Left colon (tissue), 2 donors: ENCODE data around the gene CDC5L. TPM values are rescaled to one million over a fixed set of nuclear protein-coding genes. Genes with fewer than 3 reads are reported as not detected.

ENCODE experiments used
- ATAC-seq: fragments of 200-7000 bp; cut with Tn5 transposase; one replicate; pipeline ENCODE4 v1.9.1; 2020; ENCODE audit warnings: mild to moderate bottlenecking, moderate library complexity
- DNase-seq, 2 donors: peaks; one replicate each; pipeline ENCODE4 v3.0.0-alpha.2; 2020
- intact Hi-C, 2 donors: fragments of 100-400 bp; cut with DNase I in 1 of 2; cut with micrococcal nuclease in 1 of 2; formaldehyde crosslinking; loops; one replicate each; pipeline versions ENCODE4 v1.11.2 to v1.14.0; 2022; cut with DNase I, micrococcal nuclease
- total RNA-seq, 2 donors: library from RNA; stranded (reverse); fragmentation: NEBNext Ultra II Directional; extraction: Animal tissue kit (Norgen Biotek cat#: 25700); gene quantifications; one replicate each; pipeline ENCODE4 v1.2.1, GENCODE V29; 2021
- donor health status: DM: no; HTN: no; CAD: no.
- donor health status: DM: yes; HTN: yes; CAD: no.

CDC5L gene
- total RNA-seq, 2 donors from 2014 or later: 15.7 to 16.4 TPM

DNA sequence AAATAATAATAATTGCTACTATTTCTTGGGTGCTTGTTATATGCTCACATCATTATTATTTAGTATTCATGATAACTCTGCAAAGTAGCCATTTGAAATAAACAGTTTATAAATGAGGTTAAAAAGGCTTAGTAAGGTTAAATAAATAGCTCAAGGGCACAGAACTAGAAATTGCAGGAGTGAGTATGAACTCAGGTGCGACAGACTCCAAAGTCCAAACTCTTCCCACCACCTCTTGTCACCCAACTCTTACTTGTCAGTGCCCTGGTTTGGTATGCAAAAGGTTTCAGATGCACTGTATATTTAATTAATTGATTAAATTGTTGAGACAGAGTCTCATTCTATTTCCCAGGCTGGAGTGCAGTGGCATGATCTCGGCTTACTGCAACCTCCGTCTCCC, 20.7 kb upstream of the CDC5L start:
- ATAC-seq: no peak
- DNase-seq: no peak
- intact Hi-C loops: no loop called here

GRCh38 chr6:44367681-44368080, 19.8 kb upstream of the CDC5L start:
- intact Hi-C loops: no loop called here
- ATAC-seq: no peak

GRCh38 chr6:44373051-44373450, 14.5 kb upstream of the CDC5L start:
- ATAC-seq: no peak
- no peak for DNase-seq
- intact Hi-C loops: no loop called here

More at GRCh38 chr6:44367681-44368080, 19.8 kb upstream of the CDC5L start:
- no peak for DNase-seq

DNA sequence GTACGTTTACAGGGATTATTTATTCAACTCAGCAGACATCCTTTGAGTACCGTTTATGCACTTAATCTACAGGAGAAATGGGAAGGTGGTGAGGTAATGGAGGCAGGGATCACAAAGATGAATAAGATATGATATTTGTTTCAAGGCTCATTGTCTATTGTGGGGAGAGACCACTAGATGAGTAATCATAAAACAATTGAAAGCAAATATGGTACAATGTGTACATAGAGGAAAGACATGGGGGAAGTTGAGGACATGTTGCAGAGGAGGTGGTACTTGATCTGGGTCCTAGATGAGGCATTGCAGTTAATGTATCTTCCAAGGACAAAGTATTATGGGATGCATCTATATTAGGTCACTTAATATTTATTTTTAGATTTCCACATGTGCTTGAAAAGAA, 13.7 kb upstream of the CDC5L start:
- ATAC-seq (no peak), DNase-seq (no peak)
- intact Hi-C loops: no loop called here

- ATAC-seq: no peak
- no peak for DNase-seq
- intact Hi-C loops: no loop called here
Measured at GRCh38 chr6:44375071-44375470, 12.4 kb upstream of the CDC5L start.

GRCh38 chr6:44377484-44377883, 10.0 kb upstream of the CDC5L start:
- intact Hi-C loops: no loop called here
- ATAC-seq (no peak), DNase-seq (no peak)

- no peak for DNase-seq
- no peak for ATAC-seq
- intact Hi-C loops: no loop called here
Measured at GRCh38 chr6:44377971-44378370, 9.5 kb upstream of the CDC5L start.

- ATAC-seq (no peak), DNase-seq (no peak)
- intact Hi-C loops: no loop called here
Measured at GRCh38 chr6:44381739-44382138, 5.8 kb upstream of the CDC5L start.

DNA sequence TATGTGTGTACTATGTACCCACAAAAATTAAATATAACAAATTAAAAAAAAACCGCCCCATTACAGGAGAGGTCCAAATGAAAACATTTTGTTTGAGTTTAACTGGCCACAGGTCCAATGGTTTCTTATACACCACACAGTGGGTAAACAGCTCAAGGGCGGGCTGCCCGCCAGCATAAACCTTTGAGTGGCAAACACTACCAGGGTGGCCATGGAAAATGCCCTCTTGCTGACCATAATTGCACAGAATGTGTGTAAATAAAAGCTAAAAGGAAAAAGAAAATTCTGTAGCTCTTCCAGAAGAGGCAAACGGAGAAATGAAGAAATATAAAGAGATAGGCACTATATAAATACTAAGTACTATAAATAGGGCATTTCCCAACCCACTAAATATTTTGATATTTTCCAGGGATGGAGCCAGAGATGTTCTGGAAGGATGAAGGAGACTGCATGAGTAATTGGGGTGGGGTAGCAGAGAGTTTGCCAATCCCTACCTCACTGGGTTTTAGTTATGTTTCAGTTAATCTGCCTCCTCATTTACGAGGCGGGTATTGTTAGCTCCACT, 1.1 kb upstream of the CDC5L start:
- peak; percentile 3 for ATAC-seq
- intact Hi-C loops: no loop called here

GRCh38 chr6:44386929-44387345, 569 bp upstream of the CDC5L start:
- intact Hi-C loops: no loop called here
- DNase-seq (peak in 1 of 2 donors; percentile 23), ATAC-seq (peak; percentile 35)

More for the DNA sequence above, 1.1 kb upstream of the CDC5L start:
- DNase-seq: peak; percentile 38 to 41

GRCh38 chr6:44388135-44388487, 605 bp downstream of the CDC5L start:
- intact Hi-C loops: no loop called here
- DNase-seq: no peak
- ATAC-seq: peak; percentile 0

GRCh38 chr6:44388887-44389286, 1.4 kb downstream of the CDC5L start:
- intact Hi-C loops: no loop called here
- DNase-seq (no peak), ATAC-seq (no peak)

GRCh38 chr6:44390158-44390683, 2.7 kb downstream of the CDC5L start:
- ATAC-seq: no peak
- intact Hi-C loops: no loop called here
- no peak for DNase-seq

DNA sequence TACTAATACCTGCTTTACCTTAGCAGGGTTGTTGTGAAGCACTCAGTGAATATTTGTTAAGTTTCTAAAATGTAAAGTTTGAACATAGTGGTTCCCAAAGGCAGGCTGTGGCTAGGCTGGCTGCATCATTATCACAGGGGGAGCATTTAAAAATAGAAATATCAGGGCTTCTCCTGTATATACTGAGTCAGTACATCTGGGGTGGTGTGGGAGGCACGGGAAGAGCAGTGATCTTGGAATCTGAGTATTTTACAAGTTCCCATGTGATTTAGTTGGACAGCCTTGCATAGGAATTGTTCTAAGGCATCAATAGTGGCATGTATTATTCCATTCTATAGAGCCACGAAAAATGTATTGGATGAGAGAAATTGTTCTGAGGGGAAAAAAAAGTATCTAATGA, 8.0 kb downstream of the CDC5L start:
- intact Hi-C loops: no loop called here
- DNase-seq: no peak
- ATAC-seq: no peak

GRCh38 chr6:44396968-44397367, 9.5 kb downstream of the CDC5L start:
- DNase-seq (no peak), ATAC-seq (no peak)
- intact Hi-C loops: no loop called here

DNA sequence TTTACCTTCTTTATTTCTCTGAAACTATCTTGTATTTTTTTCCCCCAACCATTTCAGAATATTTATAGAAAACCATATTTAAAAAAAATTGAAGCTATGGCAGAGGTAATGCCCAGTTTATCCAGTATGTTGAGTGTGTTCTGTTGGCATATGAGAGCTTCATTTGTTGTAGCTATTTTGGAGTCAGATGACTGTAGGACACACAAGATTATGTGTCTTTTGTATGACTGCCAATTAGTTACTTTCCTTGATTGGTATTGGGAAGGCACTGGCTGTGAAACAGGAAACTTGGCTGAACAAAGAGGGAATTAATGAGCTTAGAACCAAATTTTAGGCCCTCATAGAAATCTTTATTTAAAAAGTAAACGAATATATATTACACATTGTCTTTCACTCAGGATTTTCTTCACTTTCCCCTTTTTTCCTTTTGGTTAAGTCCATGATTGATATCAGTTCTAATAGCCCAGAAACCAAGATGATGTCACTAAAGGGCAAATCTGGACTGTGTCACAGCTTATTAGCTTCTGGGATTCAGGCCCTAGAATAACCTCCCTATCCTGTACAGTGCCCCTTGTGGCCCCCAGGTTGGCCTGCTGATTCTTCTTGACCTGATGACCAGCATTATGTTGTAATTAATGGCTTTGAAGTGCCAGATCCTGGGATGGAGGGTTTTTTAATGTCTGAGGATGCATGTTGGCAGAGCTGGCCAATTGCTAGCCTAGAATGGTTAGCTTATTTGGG, 10.1 kb downstream of the CDC5L start:
- no peak for ATAC-seq
- intact Hi-C loops: no loop called here

GRCh38 chr6:44399991-44400390, 12.5 kb downstream of the CDC5L start:
- intact Hi-C loops: no loop called here
- DNase-seq (no peak), ATAC-seq (no peak)

More for the DNA sequence above, 10.1 kb downstream of the CDC5L start:
- DNase-seq: no peak

DNA sequence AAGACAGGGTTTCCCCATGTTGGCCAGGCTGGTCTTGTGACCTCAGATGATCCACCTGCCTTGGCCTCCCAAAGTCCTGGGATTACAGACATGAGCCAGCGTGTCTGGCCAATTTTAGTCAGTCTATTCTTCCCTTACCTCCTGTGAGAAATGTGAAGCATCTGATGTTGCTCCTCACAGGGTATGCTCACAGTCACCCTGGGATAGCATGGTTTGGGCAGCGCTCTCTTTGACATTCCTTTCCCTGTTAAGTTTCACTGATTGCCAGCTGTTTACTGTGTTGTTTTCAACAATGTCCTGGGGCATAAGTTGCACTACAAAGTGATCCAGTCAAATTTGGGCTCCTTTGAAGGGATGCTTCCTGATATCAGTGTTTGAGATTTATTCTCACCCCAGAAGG, 13.1 kb downstream of the CDC5L start:
- ATAC-seq (no peak), DNase-seq (no peak)
- intact Hi-C loops: no loop called here

DNA sequence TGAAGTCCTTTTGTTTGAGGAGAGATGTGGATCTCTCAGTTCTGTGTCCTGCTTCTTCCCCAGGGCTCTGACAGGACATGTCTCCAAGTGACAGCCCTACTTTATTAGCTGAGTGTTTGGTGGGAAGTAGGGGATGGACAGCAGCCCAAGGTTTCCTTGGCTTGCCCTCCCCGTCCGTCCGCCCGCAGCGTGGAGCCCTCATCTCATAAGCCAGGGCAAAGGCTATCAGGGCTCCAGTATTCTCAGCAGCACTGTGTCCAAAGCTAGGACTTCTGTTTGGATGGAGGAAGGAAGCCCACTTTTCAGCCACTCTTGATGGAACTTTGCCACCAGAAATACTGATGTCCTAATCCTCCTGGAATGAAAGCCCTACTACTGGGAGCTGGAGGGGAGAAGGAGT, 13.6 kb downstream of the CDC5L start:
- no peak for DNase-seq
- intact Hi-C loops: no loop called here
- ATAC-seq: no peak

GRCh38 chr6:44404022-44404714, 16.7 kb downstream of the CDC5L start:
- DNase-seq (no peak), ATAC-seq (no peak)
- intact Hi-C loops: no loop called here
